Measurements from ENCODE around the gene SEC24A. TPM values are rescaled to one million over a fixed set of nuclear protein-coding genes. Genes with fewer than 3 reads are reported as not detected.

Gene SEC24A
- total RNA-seq, 1 donor from 2014 or later, result 12.9 TPM

GRCh38 chr5:134724872-134725271 lies 76.3 kb downstream of the SEC24A start:
- TF ChIP-seq CTCF (conservative IDR thresholded peaks at IDR 0.05; ENCODE audit: low read depth, low read length), result no peak
- H3K4me3 ChIP-seq (ENCODE audit: low read depth, low read length), result no peak overlapping the region
- no peak for DNase-seq (ENCODE audit: low read depth)

DNA sequence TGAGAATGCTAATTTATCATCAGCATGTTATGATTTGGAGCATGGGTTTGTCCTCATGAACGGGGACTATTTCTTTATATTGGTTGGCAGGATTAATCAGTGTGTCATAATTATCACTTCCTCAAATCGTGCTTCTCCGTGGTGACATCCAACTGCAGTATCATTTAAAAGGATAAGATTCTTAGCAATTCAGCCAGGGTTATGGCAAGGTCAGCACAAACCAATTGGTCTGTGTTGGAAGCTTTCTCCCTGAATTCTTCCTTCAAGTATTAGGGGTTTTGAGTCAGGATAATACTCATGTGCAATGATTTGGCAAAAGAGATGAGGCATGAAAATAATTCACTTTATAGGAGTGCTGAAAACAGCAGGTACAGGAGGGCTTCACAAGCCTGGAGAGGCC lies 84.2 kb downstream of the SEC24A start:
- H3K4me3 ChIP-seq (ENCODE audit: low read depth, low read length), result no peak overlapping the region
- no peak for TF ChIP-seq CTCF (conservative IDR thresholded peaks at IDR 0.05; ENCODE audit: low read depth, low read length)
- DNase-seq (ENCODE audit: low read depth), result no peak

DNA sequence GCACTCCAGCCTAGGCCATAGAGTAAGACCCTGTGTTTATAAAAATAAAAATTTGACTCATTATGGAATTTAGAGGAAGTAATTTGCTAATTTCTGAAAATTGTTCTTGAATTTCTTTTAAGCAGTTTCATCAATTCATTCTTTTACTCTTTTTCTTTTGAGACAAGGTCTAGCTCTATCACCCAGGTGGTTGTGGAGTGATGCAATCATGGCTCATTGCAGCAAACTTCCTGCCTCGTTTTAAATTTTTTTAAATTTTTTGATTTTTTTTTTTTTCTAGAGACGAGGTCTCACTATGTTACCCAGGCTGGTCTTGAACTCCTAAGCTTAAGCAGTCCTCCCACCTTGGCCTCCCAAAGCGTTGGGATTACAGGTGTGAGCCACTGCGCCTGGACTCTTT lies 86.7 kb downstream of the SEC24A start:
- DNase-seq (ENCODE audit: low read depth), result no peak

DNA sequence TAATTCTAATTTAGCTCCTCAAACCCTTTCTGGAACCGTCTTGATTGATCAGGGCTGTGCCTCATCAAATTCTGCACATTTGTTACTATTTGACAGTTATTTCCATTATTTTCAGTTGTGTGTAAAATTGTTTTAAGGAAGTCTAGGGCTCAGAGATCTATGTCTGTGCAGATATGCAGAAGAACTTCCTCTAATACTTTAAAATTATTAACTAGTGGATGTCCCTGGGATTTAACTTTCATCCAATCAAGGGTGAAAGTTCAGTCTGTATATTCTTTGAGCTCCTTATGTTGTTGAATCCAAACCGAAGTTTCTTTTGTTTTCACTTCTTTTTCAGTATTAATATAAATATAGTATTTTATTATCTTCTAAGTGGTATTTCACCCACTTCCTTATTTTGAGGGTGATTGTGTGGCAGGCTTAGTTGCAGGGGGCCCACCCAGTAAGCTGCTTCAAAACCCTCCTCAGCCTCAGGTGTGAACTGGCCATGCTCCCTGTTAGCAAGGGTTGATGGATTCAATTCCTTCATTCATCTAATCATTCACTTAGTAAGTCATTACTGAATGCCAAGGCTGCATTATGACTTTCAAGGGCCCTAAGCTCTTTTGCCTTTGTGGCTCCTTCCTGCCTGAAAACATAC lies 87.7 kb downstream of the SEC24A start:
- no peak for DNase-seq (ENCODE audit: low read depth)
- no peak for TF ChIP-seq CTCF (conservative IDR thresholded peaks at IDR 0.05; ENCODE audit: low read depth, low read length)

More for the DNA sequence above, 86.7 kb downstream of the SEC24A start:
- no peak for TF ChIP-seq CTCF (conservative IDR thresholded peaks at IDR 0.05; ENCODE audit: low read depth, low read length)
- H3K4me3 ChIP-seq (ENCODE audit: low read depth, low read length), result no peak overlapping the region

GRCh38 chr5:134738133-134738962 lies 89.8 kb downstream of the SEC24A start, which contains the start of gene CAMLG:
Gene CAMLG, plus strand, starts transcription at chr5:134738548. Its CDS starts 73 bp downstream, at chr5:134738621.
- H3K4me3 ChIP-seq (ENCODE audit: low read depth, low read length), result peak within 1 kb of the TSS; percentile 88
- DNase-seq (ENCODE audit: low read depth), result peak; percentile 60
- TF ChIP-seq CTCF (conservative IDR thresholded peaks at IDR 0.05; ENCODE audit: low read depth, low read length), result peak; percentile 63

More for the DNA sequence above, 87.7 kb downstream of the SEC24A start:
- H3K4me3 ChIP-seq (ENCODE audit: low read depth, low read length), result no peak overlapping the region

DNA sequence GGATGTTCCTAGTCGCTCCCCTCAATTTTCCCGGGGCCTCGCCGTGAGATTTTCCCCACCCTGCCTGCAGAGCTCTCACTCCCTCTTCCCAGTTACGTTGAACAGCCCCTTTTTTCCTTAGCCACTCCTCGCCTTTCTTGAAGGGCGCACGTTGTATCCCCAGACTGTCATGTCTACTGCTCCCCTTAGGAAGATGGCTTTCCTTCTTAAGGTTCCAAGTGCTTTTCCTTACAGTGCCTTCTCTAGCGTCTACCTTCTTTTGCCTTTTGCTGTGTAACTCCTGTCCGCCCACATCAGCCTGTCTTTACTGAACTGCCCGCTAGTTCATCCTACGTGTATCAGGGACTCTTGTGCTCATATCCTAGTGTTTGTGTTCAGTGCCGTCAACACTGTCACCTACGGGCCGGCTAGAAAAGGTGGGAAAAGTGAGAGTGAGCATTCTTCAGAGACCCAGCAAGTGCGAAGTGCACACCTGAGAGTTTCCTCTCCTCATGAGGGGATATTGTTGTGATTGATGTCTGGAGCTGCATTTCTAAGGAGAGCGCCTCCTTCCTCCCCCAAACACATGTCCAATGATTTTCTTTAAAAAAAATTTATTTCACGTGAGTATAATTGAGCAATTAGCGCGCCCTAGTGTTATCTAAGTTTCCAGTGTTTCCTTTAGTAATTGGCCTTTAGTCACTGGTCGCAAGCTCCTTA lies 90.5 kb downstream of the SEC24A start:
- peak; percentile 12 for TF ChIP-seq CTCF (conservative IDR thresholded peaks at IDR 0.05; ENCODE audit: low read depth, low read length)
- H3K4me3 ChIP-seq (ENCODE audit: low read depth, low read length), result peak overlapping the region; percentile 88
- peak; percentile 31 for DNase-seq (ENCODE audit: low read depth)
